CMK (cell line): ENCODE measurements around the gene TNRC6C.

ENCODE experiments used
- DNase-seq: peaks from one replicate; pipeline ENCODE4 v3.0.0-alpha.2; 2010; ENCODE audit warnings: low read depth

TNRC6C gene

DNA sequence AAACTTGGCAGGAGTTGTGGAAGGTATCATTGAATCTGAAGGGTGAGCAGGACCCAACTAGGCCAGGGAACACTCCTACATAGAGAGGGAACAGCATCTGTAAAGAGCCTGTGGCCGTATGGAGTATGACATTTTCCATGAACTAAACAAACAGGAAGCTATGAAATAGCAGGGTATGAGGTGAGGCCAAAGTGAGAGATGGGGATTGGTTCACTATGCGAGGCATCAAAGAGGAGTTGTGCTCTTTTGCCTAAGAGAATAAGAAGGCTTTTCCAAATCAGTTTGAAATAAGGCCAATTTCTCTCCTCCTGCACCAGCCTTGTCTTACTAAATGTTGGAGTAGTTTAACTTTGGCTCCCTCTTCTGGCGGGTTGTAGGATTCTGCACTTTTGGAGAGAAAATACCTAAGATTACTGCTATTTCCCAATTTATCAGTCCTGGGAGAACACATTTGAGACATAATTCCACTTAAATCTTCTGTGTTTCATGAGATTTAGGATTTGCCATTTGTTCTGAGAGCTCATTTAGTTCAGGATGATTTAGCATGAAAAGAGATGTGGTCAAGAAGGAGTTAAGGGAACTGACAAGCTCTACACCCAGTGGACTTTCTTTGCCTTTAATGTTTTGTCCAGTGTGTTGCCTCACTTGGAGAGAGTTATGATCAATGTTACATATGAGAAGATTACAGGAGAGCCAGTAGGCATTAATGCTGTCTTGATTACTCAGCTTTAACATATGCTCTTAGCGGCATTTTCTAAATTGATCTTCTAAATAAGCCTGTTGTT lies 55.4 kb downstream of the TNRC6C start:
- no peak for DNase-seq

DNA sequence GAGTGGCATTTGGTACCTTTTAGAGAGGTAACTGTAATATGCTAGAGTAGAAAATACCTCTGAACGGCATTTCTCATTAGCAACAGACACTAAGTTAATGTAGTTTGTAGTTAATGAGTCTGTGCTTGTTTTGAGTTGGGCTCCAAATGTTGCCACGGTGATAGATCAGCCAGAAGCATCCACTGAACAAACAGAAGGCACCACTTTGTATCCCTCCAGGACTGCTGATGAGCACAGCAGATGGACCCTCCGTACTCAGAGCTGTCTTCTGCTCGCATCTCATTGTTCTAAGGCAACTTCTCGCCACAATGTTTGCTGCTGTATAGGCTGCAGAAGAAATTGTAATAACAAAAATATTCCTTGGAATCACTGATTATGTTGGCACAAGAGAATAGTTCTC lies 56.1 kb downstream of the TNRC6C start:
- DNase-seq = no peak

DNA sequence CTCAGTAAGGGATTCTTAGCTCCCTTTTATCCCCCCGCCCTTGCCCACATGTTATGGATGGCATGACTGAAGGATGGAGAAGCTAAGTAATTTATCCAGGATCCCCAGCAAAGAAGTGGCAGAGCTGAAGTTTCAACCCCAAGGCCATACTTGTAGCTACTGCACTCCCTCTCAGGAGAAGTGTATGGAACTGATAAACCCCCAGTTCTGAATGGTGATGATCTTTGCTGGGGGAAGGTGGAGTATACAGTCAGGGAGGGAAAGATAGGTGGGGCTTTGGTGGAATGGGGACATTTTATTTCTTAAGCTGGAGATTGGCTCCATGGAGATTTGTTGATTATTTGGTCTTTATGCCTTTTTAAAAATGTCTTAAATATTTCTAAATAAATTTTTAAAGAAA lies 58.3 kb downstream of the TNRC6C start:
- no peak for DNase-seq

DNA sequence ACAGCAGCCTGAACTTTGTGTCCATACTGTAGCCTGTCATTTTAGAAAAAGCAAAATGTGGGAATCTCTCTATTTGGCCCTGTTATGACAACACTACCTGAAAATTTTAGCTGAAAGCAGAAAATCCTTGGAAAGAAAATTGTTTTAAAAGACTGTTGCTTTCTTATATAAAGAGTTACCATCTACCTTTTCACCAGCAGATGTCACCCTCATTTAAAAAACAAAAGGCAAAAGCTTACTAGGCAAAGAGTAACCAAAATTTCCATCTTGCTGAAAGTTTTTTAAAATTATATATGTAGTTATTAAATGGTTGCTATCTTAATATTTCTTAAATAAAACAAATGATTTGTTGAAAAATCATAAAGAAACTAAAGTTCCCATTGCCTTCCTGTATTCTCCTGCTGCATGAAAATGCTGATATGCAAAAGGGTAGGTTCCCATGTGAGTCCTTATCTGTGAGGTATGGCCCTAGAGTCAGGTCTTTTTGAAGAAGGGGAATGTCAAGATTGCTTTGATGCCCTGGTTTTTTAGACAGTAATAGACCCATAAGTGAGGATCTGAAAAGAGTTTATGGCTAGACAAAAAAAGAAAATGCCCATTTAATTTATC lies 61.0 kb downstream of the TNRC6C start:
- no peak for DNase-seq

GRCh38 chr17:78019976-78020716 lies 61.6 kb downstream of the TNRC6C start:
- no peak for DNase-seq

DNA sequence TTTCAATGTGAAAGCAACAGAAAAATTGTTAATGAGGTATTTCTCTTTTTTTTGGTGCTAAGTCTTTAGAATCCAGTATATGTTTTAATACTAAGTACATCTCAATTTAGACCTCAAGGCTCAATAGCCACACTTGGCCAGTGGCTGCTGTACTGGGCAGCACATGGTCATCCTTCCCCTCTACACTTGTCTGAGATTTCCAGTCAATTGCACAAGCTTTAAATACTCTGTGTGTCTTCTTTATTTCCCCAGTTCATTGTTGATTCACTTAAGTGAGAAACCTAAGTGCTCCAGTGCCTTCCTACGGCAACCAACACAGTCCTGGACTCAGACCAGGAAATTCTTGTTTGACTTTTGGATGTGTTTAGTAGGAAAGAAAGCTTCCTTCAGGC lies 62.2 kb downstream of the TNRC6C start:
- no peak for DNase-seq

GRCh38 chr17:78022425-78022824 lies 63.9 kb downstream of the TNRC6C start:
- DNase-seq = no peak

GRCh38 chr17:78023042-78023441 lies 64.5 kb downstream of the TNRC6C start:
- no peak for DNase-seq

GRCh38 chr17:78026381-78026780 lies 67.9 kb downstream of the TNRC6C start:
- no peak for DNase-seq

GRCh38 chr17:78027121-78027520 lies 68.6 kb downstream of the TNRC6C start:
- no peak for DNase-seq

DNA sequence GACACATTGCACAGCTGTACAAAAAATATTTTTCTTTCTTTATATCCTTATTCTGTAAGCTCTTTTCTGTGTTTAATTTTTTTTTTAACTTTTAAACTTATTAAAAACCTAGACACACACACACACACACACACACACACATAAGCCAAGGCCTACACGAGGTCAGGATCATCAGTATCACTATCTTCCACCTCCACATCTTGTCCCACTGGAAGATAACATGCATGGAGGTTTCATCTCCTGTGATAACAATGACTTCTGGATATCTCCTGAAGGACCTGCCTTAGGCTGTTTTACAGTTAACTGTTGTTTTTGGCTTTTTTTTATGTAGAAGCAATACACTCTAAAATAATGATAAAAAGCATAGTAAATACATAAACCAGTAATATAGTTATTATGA lies 71.2 kb downstream of the TNRC6C start:
- no peak for DNase-seq

DNA sequence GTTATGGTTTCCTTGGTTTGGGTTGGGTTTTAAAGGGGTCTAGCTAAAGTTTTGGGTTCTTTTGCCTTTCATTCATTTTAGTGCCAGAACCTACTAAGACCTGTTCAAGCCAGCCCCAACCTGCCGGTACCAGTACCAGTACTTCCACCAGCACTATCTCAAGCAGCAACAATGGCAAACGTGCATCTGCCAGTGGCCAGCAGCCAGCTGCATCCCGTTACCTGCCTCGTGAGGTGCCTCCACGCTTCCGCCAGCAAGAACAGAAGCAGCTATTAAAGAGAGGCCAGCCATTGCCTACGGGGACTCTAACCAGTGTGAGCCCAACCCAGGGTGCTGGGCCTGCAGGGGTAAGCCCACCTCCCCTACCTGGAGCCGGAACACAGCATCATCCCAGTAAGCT lies 72.9 kb downstream of the TNRC6C start:
- DNase-seq = no peak

GRCh38 chr17:78032166-78032565 lies 73.7 kb downstream of the TNRC6C start:
- no peak for DNase-seq

DNA sequence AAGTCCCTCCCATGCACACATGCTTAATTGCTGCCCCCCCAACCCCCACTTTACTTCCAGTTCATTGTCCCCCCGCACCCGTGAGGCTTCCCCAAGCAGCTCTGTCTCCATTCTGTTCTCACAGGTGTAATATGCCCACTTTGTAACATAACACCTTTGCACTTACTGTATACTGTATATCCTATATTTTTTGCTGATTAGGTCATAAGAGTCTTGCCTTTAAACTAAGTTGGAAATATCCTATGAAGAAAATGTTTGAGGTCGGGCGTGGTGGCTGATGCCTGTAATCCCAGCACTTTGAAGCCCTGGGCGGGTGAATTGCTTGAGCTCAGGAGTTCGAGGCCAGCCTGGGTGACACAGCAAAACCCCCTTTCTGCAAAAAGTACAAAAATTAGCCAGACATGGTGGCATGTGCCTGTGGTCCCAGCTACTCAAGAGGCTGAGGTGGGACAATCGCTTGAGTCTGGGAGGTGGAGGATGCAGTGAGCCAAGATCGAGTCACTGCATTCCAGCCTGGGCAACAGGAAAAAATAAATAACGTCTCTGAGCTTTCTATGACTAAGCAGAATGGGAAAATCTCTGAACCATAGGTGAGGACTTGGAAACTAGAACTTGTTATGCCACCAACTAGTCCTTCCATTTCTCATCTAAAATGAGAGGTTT lies 76.1 kb downstream of the TNRC6C start:
- no peak for DNase-seq

DNA sequence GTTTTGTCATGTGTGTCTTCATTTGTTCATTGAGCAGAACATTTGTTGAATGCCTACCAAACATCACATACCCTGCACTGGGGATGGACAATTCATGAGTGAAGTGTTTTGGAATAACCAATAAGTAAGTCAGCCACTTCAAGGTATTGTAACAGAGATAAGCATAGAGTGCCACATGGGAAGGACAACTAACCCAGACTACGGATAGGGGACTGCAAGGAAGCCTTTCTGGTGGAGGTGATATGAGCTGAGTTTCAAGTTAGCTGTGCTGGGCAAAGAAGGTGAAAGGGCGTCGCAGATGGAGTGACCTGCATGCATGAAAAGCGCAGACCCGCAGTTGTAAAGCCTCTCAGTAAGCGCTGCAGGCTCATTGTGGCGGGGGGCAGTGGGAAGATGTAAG lies 78.8 kb downstream of the TNRC6C start:
- DNase-seq = no peak

DNA sequence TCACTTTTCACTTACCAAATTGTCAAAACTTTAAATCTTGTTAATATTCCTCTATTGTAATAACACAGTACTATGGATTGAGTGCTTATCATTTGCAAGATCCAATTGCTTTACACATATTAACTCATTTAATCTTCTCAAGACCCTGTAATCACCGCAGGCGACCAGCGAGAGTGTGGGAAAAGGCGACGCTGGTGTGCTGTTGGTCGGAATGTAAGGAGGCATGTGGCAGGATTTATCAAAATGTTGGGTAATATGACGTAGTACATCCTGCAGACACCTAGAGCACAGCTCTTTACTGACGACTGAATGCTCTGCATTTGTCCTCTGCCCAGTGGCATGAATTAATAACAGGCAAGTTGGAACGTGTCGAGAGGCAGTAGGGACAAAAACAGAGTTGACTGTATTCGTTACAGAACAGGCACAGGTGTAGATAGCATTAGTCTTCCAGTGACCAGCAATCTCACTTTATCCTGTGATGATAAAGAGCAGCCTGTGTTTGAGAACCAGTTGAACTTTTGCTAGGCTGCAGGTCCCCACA lies 80.3 kb downstream of the TNRC6C start:
- no peak for DNase-seq

- DNase-seq = no peak
These were observed 81.1 kb downstream of the TNRC6C start for GRCh38 chr17:78039581-78039980.

- DNase-seq = no peak
These were observed 82.2 kb downstream of the TNRC6C start for GRCh38 chr17:78040440-78041385.

DNA sequence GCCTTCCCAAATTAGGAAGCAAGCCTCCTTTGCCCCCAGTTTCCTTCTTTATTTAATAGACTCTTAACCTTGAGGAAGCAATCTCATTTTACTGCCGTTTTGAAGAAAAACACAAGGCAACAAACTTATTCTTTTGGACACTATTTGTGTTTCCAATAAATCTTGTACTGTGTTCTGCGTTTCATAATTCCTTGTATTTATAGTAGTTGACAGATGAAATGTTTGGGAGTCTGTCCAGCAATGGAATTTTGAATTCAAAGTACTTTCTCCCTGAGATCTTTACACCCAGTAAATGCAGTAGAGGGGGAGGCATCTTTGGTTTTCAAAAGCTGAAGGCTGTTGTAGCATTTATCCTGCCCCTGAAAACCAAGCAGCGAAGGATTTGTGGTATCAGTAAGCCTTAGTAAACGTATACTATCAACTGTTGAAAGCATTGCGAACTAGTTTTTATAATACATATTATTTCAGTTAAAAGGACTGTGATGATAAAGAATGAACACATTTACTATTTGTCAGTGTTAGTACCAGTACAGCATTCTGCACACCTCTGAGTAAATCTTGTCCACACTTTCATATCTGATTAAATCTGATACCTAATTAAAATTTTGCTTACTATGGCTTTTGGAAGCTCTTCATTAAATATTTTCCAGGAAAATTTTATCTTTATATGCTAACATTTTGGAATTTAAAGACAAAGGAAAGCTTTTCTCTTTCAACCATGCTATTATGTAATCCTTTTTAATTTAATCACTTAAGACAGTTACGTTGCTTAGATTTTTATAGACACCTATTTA lies 83.1 kb downstream of the TNRC6C start:
- DNase-seq = no peak

DNA sequence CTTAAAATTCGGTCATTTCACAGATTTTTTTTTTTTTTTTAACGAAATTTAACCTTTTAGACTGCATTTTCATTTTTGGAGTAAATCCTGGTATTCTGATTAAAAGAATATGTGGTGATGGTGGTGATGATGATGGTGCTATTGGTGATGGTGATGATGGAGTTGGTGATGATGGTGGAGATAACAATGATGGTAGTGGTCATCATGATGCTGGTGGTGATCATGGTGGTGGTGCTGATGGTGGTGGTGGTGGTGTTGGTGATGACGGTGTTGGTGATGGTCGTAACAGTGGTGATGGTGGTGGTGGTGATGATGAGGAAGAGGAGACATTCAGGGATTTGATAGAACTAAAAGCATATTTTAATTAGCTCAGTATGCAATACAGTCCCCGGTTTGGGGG lies 84.0 kb downstream of the TNRC6C start:
- no peak for DNase-seq
